GM12873 (cell line): ENCODE results near the gene ITGA8.

ENCODE experiments used
- CTCF ChIP-seq: IDR thresholded peaks from 2 replicates; pipeline ENCODE4 v1.5.1; 2012; ENCODE audit warnings: low read depth, mild to moderate bottlenecking, moderate library complexity, low read length, control low read depth; ENCODE audit not compliant: insufficient read depth; ENCODE audit errors: missing control alignments

The ITGA8 gene

DNA sequence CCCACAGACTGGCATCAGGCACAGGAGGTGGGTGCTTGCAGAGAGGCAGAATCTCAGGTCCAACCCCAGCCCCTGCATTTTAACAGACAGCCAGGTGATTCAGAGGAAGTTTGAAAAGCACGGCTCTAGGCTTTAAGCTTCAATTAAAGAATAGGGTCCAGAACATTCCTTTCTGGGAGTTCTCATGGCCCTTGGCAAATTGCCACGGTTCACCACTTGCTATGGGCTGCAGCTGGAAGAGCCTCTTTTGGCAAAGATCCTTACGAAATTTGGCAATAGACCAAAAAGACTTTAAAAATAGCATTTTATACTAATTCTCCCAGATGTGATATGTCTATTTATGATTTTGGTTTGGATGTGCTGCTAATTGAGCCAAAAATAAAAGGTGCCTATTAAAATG, 148.1 kb downstream of the ITGA8 start:
- no peak for TF ChIP-seq CTCF

GRCh38 chr10:15570738-15571339, 148.9 kb downstream of the ITGA8 start:
- TF ChIP-seq CTCF: no peak

- no peak for TF ChIP-seq CTCF
Measured at GRCh38 chr10:15567952-15568351, 151.8 kb downstream of the ITGA8 start.

GRCh38 chr10:15563246-15563645, 156.5 kb downstream of the ITGA8 start:
- no peak for TF ChIP-seq CTCF

DNA sequence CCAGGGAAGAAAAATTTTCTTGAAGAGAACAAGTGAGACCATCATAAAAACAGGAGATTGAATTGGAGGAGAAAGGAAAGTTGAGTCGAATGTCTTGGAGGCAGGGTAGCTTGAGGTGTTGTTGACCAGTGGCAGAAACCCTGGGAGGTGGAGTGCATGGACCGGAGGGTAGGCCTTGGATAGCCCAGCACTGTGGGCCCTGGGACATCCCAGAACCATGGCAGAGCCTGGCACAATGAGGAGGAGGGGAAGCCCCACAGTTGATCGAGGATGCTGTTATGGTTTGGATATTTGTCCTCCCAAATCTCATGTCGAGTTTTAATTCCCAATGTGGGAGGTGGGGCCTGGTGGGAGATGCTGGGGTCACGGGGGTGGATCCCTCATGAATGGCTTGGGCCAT, 157.1 kb downstream of the ITGA8 start:
- TF ChIP-seq CTCF: no peak

DNA sequence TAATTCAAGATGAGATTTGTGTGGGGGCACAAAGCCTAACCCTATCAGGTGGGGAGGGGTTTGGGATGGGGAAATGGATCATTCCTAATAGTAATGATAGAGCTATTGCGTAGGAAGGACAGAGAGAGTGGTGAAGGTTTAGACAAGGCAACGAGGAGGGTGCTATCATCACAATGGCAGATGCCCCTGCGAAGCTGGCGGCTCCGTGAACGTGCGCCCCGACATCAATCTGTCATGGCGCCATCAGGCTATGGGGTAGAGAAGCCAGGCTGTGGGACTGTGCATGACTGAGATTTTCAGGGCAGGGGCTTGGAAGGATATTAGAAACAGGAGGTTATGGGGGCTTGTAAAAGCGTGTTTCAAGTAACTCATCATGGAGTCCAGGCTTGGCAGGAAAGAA, 157.6 kb downstream of the ITGA8 start:
- no peak for TF ChIP-seq CTCF

GRCh38 chr10:15558136-15558535, 161.6 kb downstream of the ITGA8 start:
- TF ChIP-seq CTCF: no peak
